Stimulated activated CD8-positive, alpha-beta memory T cell treated with anti-CD3 and anti-CD28 coated beads, Interleukin-4, amount 100 ng/mL, for 48 hours (primary cell): ENCODE results near the gene BTN3A1.
"Not testable (repeated sequence)": the region's sequence is repeated elsewhere in the genome, so short reads cannot be mapped to it uniquely, and the experiment has no call there.

Experiments
- DNase-seq: peaks from one replicate; pipeline ENCODE4 v3.0.0-alpha.2; 2020

BTN3A1 gene

DNA sequence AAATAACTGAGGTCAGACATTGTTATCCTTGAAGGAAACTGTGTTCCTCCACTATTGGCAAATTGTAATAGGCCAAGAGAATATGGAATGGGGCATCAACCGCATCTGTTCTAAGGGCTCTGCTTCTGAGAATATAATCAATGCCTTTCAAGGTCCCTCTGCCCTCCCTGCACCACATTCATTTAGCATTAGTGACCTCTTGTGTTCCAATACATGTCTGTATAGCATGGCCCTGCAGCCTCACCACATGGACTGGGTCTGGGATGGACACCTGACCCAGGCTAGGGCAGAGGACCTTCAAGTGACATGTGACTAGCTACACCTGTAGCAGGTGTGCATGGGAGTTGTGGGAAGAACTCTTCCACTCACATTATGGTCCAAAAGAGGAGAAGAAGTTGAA is 14.2 kb downstream of the BTN3A1 start:
- DNase-seq, result no peak

DNA sequence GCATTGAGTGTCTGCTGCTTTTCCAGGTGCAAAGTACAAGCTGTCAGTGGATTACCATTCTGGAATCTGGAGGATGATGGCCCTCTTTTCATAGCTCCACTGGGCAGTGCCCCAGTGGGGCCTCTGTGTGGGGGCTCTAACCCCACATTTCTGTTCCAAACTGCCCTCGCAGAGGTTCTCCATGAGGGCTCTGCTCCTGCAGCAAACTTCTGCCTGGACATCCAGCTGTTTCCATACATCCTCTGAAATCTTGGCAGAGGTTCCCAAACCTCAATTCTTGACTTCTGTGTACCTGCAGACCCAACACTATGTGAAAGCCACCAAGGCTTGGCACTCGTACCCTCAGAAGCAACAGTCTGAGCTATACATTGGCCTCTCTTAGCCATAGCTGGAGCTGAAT is 16.0 kb downstream of the BTN3A1 start:
- DNase-seq, result not testable (repeated sequence)

DNA sequence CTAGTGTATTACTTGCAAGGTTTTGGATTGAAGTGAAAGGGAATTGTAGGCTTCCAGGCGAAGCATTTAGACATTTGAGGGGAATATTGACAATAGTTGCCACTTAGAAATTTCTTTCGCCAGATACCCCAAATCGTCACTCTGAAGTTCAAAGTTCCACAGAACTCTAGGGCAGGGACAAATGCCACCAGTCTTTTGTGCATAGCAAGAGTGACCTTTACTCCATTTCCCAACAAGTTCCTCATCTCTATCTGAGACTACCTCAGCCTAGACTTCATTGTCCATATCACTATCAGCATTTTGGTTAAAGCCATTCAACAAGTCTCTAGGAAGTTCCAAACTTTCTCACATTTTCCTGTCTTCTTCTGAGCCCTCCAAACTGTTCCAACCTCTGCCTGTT is 16.7 kb downstream of the BTN3A1 start:
- not testable (repeated sequence) for DNase-seq

- peak; percentile 41 for DNase-seq
Measured at GRCh38 chr6:26420688-26421171, 18.7 kb downstream of the BTN3A1 start.

GRCh38 chr6:26421259-26422144 is 19.4 kb downstream of the BTN3A1 start:
- DNase-seq, result peak; percentile 59

GRCh38 chr6:26422329-26422728 is 20.3 kb downstream of the BTN3A1 start:
- no peak for DNase-seq

- no peak for DNase-seq
Measured at GRCh38 chr6:26426691-26427450, 24.8 kb downstream of the BTN3A1 start.

DNA sequence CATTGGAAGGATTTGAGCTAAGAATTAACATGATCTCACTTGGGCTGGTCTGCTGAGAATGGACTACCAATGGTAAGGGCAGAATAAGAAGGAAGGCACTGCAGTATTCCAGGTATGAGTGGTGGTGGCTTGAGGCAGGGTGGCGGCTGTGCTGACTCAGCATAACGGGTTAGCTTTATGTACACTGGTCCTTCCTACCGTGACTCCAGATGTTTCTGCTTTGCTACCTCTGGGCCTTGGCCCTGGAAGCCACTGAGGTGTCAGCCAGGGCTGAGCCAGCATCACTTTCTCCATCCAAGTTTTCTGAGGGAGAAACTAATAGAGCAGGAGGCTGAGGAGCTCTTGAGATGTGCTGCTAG is 25.4 kb downstream of the BTN3A1 start:
- no peak for DNase-seq

DNA sequence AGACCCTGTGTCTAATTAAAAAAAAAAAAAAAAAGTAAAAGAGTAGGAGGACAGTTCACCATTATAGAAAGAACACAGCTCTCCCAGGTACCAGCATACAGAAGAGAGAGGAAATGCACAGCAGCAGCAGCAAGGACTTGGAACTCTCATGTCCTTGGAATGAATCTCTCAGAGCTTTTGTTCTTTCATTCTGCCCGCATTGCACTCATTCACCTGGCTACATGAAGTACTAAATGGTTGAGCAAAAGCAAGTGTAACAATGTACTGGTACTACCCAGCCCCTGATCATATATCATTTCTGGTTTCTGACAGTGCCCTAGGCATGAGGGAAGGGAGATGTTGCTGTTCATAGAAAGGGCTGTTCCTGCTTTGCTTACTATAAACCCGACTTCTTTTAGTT is 26.1 kb downstream of the BTN3A1 start:
- no peak for DNase-seq

DNA sequence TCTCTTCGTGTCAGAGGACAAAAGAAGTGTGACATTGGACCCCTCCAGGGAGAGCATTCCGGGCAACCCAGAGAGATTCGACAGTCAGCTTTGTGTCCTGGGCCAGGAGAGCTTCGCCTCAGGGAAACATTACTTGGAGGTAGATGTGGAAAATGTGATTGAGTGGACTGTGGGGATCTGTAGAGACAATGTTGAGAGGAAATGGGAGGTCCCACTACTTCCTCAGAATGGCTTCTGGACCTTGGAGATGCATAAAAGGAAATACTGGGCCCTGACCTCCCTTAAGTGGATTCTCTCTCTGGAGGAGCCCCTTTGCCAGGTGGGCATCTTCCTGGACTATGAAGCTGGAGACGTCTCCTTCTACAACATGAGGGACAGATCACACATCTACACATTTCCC is 28.7 kb downstream of the BTN3A1 start:
- no peak for DNase-seq

DNA sequence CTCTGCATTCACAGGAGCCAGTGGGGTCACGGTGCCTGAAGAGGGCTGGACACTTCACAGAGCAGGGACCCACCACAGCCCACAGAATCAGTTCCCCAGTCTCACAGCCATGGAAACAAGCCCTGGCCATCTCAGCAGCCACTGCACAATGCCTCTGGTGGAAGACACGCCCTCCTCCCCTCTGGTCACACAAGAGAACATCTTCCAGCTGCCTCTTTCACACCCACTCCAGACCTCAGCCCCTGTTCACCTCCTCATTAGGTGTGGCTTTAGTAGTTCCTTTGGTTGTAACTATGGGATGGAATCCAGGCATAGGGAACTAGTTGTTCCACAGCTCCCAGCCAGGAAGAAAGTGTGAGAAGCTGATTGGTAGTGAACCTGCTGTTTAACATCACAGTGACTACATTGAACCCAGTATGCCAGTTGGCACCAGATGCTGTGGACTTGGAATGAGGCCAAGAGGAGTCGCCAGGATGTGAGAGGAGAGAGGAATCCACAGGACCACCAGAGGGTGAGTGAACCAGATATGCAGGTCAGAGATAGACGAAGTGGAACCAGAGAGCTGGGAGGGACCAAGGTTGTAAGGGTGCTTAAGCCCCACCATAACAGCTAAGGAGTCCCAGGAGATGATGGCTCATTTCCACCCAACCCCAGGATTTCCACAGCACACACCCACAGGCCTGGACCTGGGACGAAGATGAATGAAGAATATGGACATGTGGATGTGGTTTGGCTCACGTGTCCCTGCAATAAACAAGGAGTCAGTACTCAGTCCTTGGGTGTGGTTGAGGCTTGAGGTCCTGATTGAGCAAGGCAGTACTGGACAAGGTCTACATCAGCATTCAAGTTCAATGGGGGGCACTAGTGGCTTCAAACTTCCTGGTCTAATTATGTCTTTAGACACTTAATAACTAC is 29.4 kb downstream of the BTN3A1 start:
- no peak for DNase-seq

DNA sequence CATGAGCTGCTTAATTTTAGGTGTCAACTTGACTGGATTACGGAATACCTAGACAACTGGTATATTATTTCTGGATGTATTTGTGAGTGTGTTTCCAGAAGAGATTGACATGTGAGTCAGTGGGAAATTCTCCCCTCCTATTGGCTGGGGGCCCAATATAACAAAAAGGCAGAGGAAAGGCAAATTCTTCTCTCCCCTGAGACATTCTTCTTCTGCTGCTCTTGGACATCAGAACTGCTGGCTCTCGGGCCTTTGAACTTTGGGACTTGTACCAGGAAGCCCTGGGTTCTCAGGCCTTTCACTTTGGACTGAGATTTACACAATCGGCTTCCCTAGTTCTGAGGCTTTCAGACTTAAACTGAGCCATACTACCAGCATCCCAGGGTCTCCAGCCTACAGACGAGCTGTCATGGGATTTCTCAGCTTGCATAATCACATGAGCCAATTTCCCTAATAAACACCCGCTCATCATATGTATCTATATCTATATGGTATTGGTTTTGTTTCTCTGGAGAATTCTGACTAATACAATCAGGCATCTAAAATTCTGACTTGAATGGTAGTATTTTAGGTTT is 30.6 kb downstream of the BTN3A1 start:
- DNase-seq, result no peak

- not testable (repeated sequence) for DNase-seq
Measured at GRCh38 chr6:26433680-26434079, 31.6 kb downstream of the BTN3A1 start.

DNA sequence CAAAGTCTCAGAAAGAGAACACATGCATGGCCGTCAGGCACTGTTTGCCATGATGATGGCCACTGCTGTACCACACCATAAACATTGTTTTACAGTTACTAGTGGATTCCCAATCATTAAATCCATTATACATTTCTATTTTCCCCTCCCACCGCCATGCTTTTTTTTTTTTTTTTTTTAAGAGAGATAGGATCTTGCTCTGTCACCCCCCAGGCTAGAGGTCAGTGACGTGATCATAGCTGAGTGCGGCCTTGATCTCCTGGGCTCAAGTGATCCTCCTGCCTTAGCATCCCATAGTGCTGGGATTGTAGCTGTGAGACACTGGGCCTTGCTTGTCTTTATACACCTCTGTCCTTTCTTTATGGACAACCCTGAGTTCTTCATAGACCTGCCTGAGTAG is 33.9 kb downstream of the BTN3A1 start:
- DNase-seq, result no peak

- DNase-seq, result no peak
Measured at GRCh38 chr6:26437550-26437949, 35.5 kb downstream of the BTN3A1 start.

DNA sequence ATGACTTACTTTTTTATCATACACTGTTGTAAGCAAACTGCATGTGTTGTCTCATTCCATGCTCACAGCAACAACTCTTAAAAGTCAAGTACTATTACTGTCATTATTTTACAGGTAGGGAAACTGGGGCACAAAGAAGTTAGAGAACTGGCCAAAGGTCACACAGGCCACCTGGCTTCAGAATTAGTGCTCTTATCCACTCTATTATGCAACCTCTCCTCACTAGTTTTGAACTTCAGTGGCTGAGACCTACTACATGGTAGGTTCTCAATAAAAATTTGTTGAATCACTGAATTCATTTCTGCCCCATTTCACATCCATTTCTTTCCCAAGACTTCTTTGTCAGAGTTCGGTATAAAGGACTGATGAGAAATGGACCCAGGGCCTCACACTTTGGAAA is 35.9 kb downstream of the BTN3A1 start:
- no peak for DNase-seq

DNA sequence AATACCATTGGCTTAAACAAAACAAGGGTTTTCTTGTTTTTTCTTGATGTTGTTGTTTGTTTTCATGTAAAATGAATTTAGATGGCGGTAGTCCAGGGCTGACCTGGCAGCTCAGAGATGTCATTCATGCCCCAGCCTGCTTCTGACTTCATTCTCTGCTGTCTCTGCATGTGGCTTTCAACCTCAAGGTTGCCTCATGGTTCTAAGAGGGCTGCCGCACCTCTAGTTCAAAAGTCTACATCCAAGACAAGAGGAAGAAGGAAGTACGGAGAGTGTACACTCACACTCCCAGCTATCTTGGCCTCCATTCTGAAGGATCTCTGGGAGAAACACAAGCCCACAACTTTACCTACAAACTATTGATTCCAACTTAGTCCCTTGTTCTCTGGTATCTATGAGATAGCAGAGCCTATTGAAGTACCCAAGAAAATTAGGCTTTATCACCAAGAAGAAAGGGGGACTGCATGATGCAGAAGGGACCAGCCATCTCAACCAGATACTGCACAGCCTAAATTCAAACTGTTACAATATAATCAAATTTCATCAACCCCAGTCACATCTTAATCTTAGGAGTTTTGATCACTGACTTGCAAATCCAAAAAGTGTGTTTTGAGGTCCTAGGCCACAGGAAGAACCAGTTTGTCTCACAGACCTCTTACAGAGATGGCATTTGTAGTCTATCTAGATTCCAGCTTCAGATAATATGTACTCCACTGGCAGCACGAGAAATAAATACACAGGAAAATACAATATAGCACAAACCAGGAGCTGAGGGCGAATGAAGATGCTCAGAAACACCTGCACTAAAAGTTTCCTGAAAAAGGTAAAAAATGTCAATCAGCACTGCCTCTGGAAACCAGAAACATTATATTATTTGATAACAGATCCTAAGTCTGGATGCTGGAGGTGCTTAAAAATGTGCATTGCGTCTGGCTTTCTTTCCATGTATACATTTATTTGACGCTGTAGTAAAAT is 37.4 kb downstream of the BTN3A1 start:
- no peak for DNase-seq

DNA sequence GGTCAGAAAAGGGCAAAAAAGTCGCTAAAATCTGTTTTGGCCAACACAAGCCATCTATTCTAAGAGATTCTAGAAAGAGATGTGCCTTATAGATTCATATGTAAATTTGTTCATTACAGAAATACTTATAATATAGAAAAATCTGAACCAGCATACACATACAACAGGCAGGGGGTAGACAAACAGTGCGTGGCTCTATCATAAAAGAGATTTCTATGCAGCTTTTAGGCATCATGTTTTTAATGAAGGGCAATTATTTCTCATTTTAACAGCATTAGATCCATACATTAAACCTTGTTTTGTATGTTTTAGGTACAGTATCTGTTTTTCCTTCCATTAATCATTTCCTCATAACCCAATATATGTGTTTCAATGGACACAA is 38.9 kb downstream of the BTN3A1 start:
- DNase-seq, result no peak

DNA sequence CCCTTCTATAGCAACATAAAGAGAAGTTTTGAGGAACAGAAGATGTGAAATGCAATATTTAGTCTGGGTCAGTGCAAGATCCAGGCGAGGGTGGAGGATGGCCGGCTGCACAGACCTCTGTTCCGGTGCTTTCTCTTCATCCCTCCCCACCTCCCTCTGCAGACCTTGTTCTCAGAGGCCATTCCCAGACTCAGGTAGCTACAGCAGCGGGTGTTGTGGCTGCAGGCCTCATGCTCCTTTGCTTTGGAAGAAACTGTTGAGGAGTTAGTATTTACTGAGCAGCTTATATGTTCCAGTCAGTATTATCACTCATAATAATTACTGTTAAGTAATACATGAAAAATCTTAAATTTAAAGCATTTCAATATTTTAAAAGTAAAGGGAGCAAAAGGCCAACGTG is 39.9 kb downstream of the BTN3A1 start:
- DNase-seq, result peak; percentile 33

DNA sequence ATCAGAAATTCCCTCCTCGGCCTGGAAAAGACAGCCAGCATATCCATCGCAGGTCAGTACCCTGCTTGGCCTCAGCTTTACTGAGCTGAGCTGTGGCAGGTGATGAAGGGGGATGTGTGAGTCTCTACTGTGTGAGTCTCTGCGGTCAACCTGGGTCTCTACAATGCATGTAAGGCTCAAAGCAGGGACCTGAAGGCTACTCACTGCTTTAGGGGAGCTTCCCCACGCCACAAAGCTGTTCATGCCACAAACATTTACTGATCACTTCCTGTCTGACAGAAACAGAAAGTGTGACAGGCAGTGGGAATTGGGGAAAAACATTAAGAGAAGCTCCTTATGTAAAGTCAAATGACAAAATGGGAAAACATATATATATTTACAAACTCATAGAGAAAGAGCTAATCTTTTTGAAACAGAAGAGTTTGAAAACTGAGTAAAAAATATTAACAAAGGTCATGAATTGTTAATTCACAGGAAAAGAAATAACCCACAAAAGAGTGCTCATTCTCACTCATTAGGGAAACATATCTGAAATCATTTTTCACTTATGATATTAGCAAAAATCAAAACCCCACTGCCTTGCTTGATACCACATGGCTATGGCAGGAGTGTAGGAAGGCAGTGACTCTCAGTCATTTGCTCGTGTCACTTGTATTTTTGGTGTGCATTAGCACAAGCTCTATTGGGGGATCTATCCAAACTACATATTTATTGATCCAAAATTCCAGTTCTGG is 44.0 kb downstream of the BTN3A1 start:
- DNase-seq, result peak; percentile 59

GRCh38 chr6:26447257-26447656 is 45.2 kb downstream of the BTN3A1 start:
- no peak for DNase-seq
